RPMI8226 (cell line): Measurements from ENCODE around the gene AXIN1.
"Not testable (repeated sequence)": the region's sequence is repeated elsewhere in the genome, so short reads cannot be mapped to it uniquely, and the experiment has no call there.

Experiments
- DNase-seq: peaks from one replicate; pipeline ENCODE4 v3.0.0-alpha.2; 2015

AXIN1 gene

GRCh38 chr16:263182-263774 is 89.2 kb downstream of the AXIN1 start:
- no peak for DNase-seq

GRCh38 chr16:262121-262745 is 90.3 kb downstream of the AXIN1 start:
- DNase-seq = no peak

GRCh38 chr16:261031-261691 is 91.4 kb downstream of the AXIN1 start:
- DNase-seq = no peak

- DNase-seq = no peak
Observed at GRCh38 chr16:260326-260725, 92.2 kb downstream of the AXIN1 start.

- no peak for DNase-seq
Observed at GRCh38 chr16:259814-260253, 92.7 kb downstream of the AXIN1 start.

GRCh38 chr16:259226-259625 is 93.3 kb downstream of the AXIN1 start:
- DNase-seq = no peak

GRCh38 chr16:258091-258490 is 94.4 kb downstream of the AXIN1 start:
- DNase-seq = not testable (repeated sequence)

GRCh38 chr16:255183-255582 is 97.3 kb downstream of the AXIN1 start:
- DNase-seq = no peak

GRCh38 chr16:254461-254860 is 98.1 kb downstream of the AXIN1 start:
- DNase-seq = no peak

GRCh38 chr16:253833-254232 is 98.7 kb downstream of the AXIN1 start:
- no peak for DNase-seq

GRCh38 chr16:252366-253337 is 99.9 kb downstream of the AXIN1 start:
- no peak for DNase-seq

GRCh38 chr16:249431-249830 is 103.1 kb downstream of the AXIN1 start:
- DNase-seq = no peak

GRCh38 chr16:247027-247426 is 105.5 kb downstream of the AXIN1 start:
- DNase-seq = no peak

GRCh38 chr16:245105-245504 is 107.4 kb downstream of the AXIN1 start:
- DNase-seq = no peak

GRCh38 chr16:243348-243747 is 109.2 kb downstream of the AXIN1 start:
- no peak for DNase-seq

- DNase-seq = no peak
Observed at GRCh38 chr16:242281-242680, 110.2 kb downstream of the AXIN1 start.

GRCh38 chr16:240559-240958 is 112.0 kb downstream of the AXIN1 start:
- peak; percentile 43 for DNase-seq

GRCh38 chr16:239948-240277 is 112.6 kb downstream of the AXIN1 start:
- no peak for DNase-seq
